Thyroid gland (tissue), 4 donors: ENCODE results near the gene GPC6.

Source experiments
- CTCF ChIP-seq, 6 experiments: fragments of 200-600 bp in 3 of 6; fragments of 450-650 bp in 3 of 6; sonication (generic) in 3 of 6; IDR thresholded peaks; one replicate each; pipeline ENCODE4 v1.5.1; 2016 to 2019; ENCODE audit warnings: antibody characterized with exemption in 6 of 6, mild to moderate bottlenecking in 2 of 6, inconsistent platforms in 1 of 6, moderate library complexity in 1 of 6
- POLR2A ChIP-seq, 2 donors: fragments of 450-650 bp; IDR thresholded peaks; one replicate each; pipeline ENCODE4 v1.6.1; 2017; ENCODE audit warnings: antibody characterized with exemption in 2 of 2, mild to moderate bottlenecking in 2 of 2, moderate library complexity in 1 of 2

GRCh38 chr13:94261163-94261562, 1034.6 kb downstream of the GPC6 start:
- TF ChIP-seq CTCF (IDR thresholded peaks at IDR 0.05): no peak
- TF ChIP-seq POLR2A (IDR thresholded peaks at IDR 0.05): no peak
